CD4-positive, alpha-beta T cell (primary cell): ENCODE data around the gene VSTM2L. TPM values are rescaled to one million over a fixed set of nuclear protein-coding genes. Genes with fewer than 3 reads are reported as not detected.

ENCODE experiments used
- ATAC-seq: fragments of 200-7000 bp; cut with Tn5 transposase; one replicate; pipeline ENCODE4 v1.10.0; 2022; ENCODE audit warnings: mild to moderate bottlenecking; ENCODE audit not compliant: poor library complexity
- CTCF ChIA-PET: fragments of 350-600 bp; sonication (Branson Sonifier 250); formaldehyde crosslinking; loops from one replicate; lab custom pipeline; 2021; ENCODE audit warnings: antibody characterized with exemption, inconsistent platforms; lab: Charles Lee
- POLR2A ChIA-PET: fragments of 350-600 bp; sonication (Branson Sonifier 250); formaldehyde crosslinking; loops from one replicate; lab custom pipeline; 2021; ENCODE audit warnings: antibody characterized with exemption, inconsistent platforms; lab: Charles Lee
- DNase-seq, 14 experiments: peaks; one replicate each; pipeline ENCODE4 v3.0.0-alpha.2; 2013 to 2020; ENCODE audit warnings: mixed read lengths in 2 of 14
- H3K27ac ChIP-seq, 2 donors: one replicate each; pipeline versions ENCODE4 v1.5.1 to v1.7.0; 2013; ENCODE audit warnings: low read length in 2 of 2, low read depth in 1 of 2, mild to moderate bottlenecking in 1 of 2
- H3K27me3 ChIP-seq, 2 experiments: 1 replicate in 1 of 2; 2 replicates in 1 of 2; pipeline versions ENCODE4 v1.6.1 to v1.7.0; 2013; ENCODE audit warnings: low read length in 2 of 2, control low read depth in 1 of 2, mild to moderate bottlenecking in 1 of 2, moderate library complexity in 1 of 2; ENCODE audit not compliant: insufficient read depth in 2 of 2, control insufficient read depth in 1 of 2
- H3K36me3 ChIP-seq: one replicate; pipeline ENCODE4 v1.6.1; 2013; ENCODE audit warnings: low read length, control low read depth; ENCODE audit not compliant: insufficient read depth
- H3K4me1 ChIP-seq: one replicate; pipeline ENCODE4 v1.6.1; 2013; ENCODE audit warnings: low read length, control low read depth; ENCODE audit not compliant: insufficient read depth
- H3K4me3 ChIP-seq: one replicate; pipeline ENCODE4 v1.5.1; 2013; ENCODE audit warnings: mild to moderate bottlenecking, low read length, moderate library complexity
- H3K9me3 ChIP-seq, 2 experiments: 1 replicate in 1 of 2; 2 replicates in 1 of 2; pipeline versions ENCODE4 v1.6.1 to v1.7.0; 2013; ENCODE audit warnings: low read length in 2 of 2, mild to moderate bottlenecking in 2 of 2, control low read depth in 1 of 2, moderate library complexity in 1 of 2; ENCODE audit not compliant: control insufficient read depth in 1 of 2, insufficient read depth in 1 of 2
- H3K27ac Mint-ChIP-seq: one replicate; pipeline ENCODE4 v1.8.0; 2020; ENCODE audit warnings: mixed read lengths
- H3K27me3 Mint-ChIP-seq: one replicate; pipeline ENCODE4 v1.8.0; 2021; ENCODE audit warnings: mixed read lengths
- H3K36me3 Mint-ChIP-seq: one replicate; pipeline ENCODE4 v1.8.0; 2021; ENCODE audit warnings: low read depth, mixed read lengths
- H3K4me1 Mint-ChIP-seq: one replicate; pipeline ENCODE4 v1.8.0; 2021; ENCODE audit warnings: low read depth, mixed read lengths
- H3K4me3 Mint-ChIP-seq: one replicate; pipeline ENCODE4 v1.8.0; 2020; ENCODE audit warnings: mild to moderate bottlenecking, mixed read lengths
- H3K9me3 Mint-ChIP-seq: one replicate; pipeline ENCODE4 v1.8.0; 2020; ENCODE audit warnings: mixed read lengths
- CTCF ChIP-seq: fragments of 200-600 bp; IDR thresholded peaks from one replicate; pipeline ENCODE4 v1.8.0; 2022; ENCODE audit warnings: antibody characterized with exemption, mild to moderate bottlenecking
- intact Hi-C, 2 experiments: fragments of 100-400 bp; cut with DNase I in 1 of 2; cut with micrococcal nuclease in 1 of 2; formaldehyde crosslinking; loops; one replicate each; pipeline versions ENCODE4 v1.15.1 to v1.9.0; 2023 to 2025; cut with DNase I, micrococcal nuclease
- total RNA-seq, 174 experiments: library from RNA in 2 of 174; stranded (reverse) in 2 of 174; gene quantifications; one replicate each; pipeline ENCODE4 v1.2.3 and lab custom pipeline; 2021 to 2026

VSTM2L gene
- total RNA-seq, 2 experiments from 2014 or later: not detected

GRCh38 chr20:37937686-37938085, 34.8 kb downstream of the VSTM2L start:
- H3K9me3 Mint-ChIP-seq: no peaks in the 10 kb centered on the region
- intact Hi-C loops: no loop called here
- ATAC-seq (no peak), DNase-seq (no peak)
- no peak overlapping the region for H3K4me3 Mint-ChIP-seq
- Histone ChIP-seq H3K9me3 (peaks cover 0 to 4% of the 10 kb centered on the region in 2 experiments), H3K27ac (no peak overlapping the region), H3K4me3 (no peak overlapping the region), H3K4me1 (no peaks in the 10 kb centered on the region), H3K36me3 (no peaks in the 10 kb centered on the region), H3K27me3 (no peaks in the 10 kb centered on the region)
- no peaks in the 10 kb centered on the region for H3K4me1 Mint-ChIP-seq
- no peaks in the 10 kb centered on the region for H3K36me3 Mint-ChIP-seq
- ChIA-PET CTCF (no interaction called here), POLR2A (no interaction called here)
- TF ChIP-seq CTCF: no peak
- H3K27ac Mint-ChIP-seq: no peak overlapping the region
- H3K27me3 Mint-ChIP-seq: peaks cover 1% of the 10 kb centered on the region

GRCh38 chr20:37938181-37938750, 35.3 kb downstream of the VSTM2L start:
- Histone ChIP-seq H3K4me3 (no peak overlapping the region), H3K27ac (no peak overlapping the region), H3K36me3 (no peaks in the 10 kb centered on the region), H3K4me1 (no peaks in the 10 kb centered on the region), H3K27me3 (no peaks in the 10 kb centered on the region), H3K9me3 (peaks cover 0 to 4% of the 10 kb centered on the region in 2 experiments)
- POLR2A ChIA-PET: no interaction called here
- no peak for TF ChIP-seq CTCF
- ATAC-seq (no peak), DNase-seq (no peak)
- H3K4me1 Mint-ChIP-seq: no peaks in the 10 kb centered on the region
- no peaks in the 10 kb centered on the region for H3K27me3 Mint-ChIP-seq
- intact Hi-C loops: no loop called here
- no peak overlapping the region for H3K4me3 Mint-ChIP-seq
- H3K9me3 Mint-ChIP-seq: no peaks in the 10 kb centered on the region
- CTCF ChIA-PET: no interaction called here
- H3K27ac Mint-ChIP-seq: no peak overlapping the region
- H3K36me3 Mint-ChIP-seq: no peaks in the 10 kb centered on the region

- CTCF ChIA-PET: no interaction called here
- POLR2A ChIA-PET: no interaction called here
- Histone ChIP-seq H3K27ac (no peak overlapping the region), H3K4me1 (no peaks in the 10 kb centered on the region), H3K4me3 (no peak overlapping the region), H3K36me3 (no peaks in the 10 kb centered on the region), H3K9me3 (peaks cover 0 to 4% of the 10 kb centered on the region in 2 experiments), H3K27me3 (no peaks in the 10 kb centered on the region)
- DNase-seq (no peak), ATAC-seq (no peak)
- Mint-ChIP-seq H3K4me3 (no peak overlapping the region), H3K27me3 (no peaks in the 10 kb centered on the region), H3K36me3 (no peaks in the 10 kb centered on the region), H3K4me1 (no peaks in the 10 kb centered on the region), H3K27ac (no peak overlapping the region), H3K9me3 (no peaks in the 10 kb centered on the region)
- TF ChIP-seq CTCF: no peak
- intact Hi-C loops: no loop called here
These were observed 36.0 kb downstream of the VSTM2L start for GRCh38 chr20:37938954-37939353.
